ENCODE measurements around the gene AOPEP.

DNA sequence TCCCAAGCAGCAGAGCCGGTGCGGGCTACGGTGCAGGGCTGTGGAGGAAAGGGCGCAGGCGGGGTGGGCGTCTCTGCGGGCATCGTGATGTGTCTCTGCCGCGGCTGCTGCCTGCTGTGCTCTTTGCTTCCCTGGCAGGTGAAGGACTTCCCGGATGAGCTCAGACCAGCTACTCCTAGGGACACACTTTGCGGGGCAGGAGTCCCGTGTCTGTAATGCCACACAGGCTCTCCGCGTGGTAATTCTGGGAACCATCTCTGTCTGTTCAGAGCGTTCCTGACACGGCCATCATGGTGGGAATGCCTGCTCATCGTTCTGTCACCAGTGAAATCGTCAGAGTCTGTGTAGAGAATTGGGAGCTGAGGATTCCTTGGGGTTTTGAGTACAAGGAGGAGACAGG is 355.5 kb downstream of the AOPEP start:
- TF ChIP-seq, protein P1, sequence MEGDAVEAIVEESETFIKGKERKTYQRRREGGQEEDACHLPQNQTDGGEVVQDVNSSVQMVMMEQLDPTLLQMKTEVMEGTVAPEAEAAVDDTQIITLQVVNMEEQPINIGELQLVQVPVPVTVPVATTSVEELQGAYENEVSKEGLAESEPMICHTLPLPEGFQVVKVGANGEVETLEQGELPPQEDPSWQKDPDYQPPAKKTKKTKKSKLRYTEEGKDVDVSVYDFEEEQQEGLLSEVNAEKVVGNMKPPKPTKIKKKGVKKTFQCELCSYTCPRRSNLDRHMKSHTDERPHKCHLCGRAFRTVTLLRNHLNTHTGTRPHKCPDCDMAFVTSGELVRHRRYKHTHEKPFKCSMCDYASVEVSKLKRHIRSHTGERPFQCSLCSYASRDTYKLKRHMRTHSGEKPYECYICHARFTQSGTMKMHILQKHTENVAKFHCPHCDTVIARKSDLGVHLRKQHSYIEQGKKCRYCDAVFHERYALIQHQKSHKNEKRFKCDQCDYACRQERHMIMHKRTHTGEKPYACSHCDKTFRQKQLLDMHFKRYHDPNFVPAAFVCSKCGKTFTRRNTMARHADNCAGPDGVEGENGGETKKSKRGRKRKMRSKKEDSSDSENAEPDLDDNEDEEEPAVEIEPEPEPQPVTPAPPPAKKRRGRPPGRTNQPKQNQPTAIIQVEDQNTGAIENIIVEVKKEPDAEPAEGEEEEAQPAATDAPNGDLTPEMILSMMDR (IDR thresholded peaks at IDR 0.05) = no peak
- TF ChIP-seq POLR2A (IDR thresholded peaks at IDR 0.05) = no peak

All from uterus (tissue), 2 donors.